ENCODE results near the gene CSNK1G2.

Gene CSNK1G2

DNA sequence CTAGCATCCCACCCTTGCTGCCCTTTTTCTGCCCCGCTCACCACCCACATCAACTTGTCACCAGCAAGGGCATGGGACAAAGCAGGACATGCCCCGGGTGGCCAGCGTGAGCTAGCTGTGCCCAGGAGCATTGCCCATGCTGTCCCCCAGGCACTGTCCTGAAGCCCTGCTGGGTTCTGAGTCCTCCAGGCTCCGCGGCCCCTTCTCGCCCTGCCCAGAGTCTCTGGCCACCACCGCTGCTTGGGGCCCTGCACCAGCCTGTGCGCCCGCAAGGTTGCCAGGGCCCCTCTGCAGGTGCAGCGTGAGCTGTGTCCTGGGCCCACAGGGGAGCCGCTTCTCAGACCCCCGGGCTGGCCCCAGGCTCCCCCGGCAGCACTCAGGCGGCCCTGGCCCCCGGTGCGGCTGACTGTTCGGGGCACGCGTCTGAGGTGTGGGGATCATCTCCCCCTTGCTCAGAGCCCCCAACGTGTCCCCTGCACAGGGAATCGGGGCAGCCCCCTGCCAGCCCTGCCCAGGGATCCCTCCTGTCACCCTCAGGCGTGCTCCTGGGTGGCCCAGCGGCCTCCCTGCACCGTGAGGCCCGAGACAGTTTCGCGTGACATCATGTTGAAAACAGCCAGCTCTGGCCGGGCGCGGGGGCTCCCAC lies 4.1 kb downstream of the CSNK1G2 start:
- no peak for DNase-seq

GRCh38 chr19:1945899-1946298 lies 4.9 kb downstream of the CSNK1G2 start:
- DNase-seq, result peak; percentile 6 to 31

GRCh38 chr19:1947651-1948209 lies 6.8 kb downstream of the CSNK1G2 start:
- DNase-seq, result peak; percentile 41 to 60

DNA sequence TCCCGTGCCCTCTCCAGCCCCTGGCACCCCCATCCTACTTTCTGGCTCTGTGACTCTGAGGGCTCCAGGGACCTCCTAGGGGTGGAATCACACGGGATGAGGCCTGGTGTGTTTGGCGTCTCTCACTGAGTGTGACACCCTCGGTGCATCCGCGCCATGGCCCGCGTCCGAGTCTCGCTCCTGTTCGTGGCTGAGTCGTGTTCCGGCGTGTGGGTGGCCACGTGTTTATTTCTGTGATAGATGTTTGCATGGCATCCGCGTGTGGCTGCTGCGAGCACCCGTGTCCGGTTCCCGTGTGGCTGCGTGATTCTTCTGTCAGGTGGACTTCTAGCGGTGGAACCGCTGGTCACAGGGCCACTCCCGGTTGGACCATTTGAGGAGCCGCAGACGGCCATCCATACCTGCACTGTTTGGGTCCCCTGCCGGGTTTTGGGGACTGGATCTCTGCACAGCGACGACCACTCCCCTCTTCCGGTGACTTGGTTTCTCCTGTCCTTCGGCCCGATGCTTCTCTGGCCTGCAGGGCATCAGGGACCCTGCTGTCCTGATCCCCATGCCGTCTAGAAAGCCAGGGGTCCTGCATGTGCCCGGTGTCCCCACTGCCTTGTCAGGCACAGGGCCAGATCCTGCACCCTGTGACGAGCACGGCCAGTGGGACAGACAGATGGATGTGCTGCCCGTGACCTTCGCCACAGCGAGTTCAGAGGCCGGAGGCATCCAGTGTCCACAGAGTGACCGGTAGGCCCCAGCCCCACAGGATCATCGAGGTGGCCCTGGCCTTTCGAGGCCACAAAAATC lies 8.5 kb downstream of the CSNK1G2 start:
- no peak for DNase-seq

DNA sequence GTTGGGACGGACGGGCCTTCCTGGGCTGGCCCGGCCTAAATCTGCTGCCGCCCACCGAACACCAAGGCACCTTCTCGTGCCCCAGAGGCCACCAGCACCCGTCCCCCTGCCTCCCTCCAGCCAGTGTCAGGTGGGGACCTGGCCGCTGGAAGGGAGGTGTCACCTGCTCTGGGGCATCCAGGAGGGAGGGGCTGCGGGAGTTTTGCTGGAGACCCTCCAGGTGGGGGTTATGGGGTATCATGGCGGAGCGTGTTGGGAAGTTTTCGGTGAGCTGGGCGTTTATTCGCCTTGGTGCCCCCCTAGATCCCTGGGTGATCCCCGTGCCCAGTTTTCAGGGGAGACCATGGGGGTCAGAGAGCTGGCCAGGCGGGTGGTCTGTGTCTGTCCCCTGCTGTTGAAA lies 9.7 kb downstream of the CSNK1G2 start:
- no peak for DNase-seq

DNA sequence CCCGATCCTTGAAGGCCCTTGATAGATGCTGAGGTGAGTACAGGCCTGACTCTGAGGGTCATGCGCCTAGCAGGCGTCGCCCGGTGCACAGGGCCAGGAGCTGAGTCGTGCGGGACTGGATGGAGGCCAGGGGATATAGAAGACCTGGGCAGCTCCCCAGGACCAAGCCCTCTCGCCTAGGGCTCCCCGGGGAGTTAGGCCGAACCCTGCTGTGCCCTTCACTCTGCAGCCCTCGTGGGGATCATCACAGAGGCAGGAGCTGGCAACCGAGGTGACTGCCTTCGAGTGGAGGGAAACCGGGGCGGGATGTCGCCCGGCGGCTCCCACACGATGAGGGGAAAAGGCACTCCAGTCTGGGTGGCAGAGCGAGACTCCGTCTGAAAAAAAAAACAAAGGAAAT lies 11.7 kb downstream of the CSNK1G2 start:
- DNase-seq, result no peak

DNA sequence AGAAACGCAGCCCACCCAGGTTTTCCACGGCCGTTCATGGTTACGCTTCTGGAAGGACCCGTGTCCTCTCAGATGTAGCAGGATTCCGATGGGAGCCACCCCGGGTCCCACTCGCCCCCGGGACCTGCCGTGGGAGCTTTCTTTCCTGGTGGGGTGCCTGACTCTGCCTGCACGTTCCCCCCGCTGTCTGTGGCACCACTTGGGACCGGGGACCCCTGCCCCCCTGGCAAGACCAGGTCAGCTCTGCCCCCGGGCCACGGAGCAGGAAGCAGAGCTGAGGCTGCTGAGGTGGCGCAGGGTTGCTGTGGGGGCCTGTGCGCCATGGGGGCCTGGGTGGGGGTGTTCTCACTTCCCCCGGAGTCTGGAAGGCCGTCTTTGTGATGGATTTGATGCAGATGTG lies 12.1 kb downstream of the CSNK1G2 start:
- no peak for DNase-seq

- DNase-seq, result no peak
These were observed 12.6 kb downstream of the CSNK1G2 start for GRCh38 chr19:1953441-1954094.

- DNase-seq, result no peak
These were observed 13.6 kb downstream of the CSNK1G2 start for GRCh38 chr19:1954532-1954933.

GRCh38 chr19:1955171-1956121 lies 14.5 kb downstream of the CSNK1G2 start:
- no peak for DNase-seq

GRCh38 chr19:1956122-1956494 lies 15.1 kb downstream of the CSNK1G2 start:
- DNase-seq, result no peak

DNA sequence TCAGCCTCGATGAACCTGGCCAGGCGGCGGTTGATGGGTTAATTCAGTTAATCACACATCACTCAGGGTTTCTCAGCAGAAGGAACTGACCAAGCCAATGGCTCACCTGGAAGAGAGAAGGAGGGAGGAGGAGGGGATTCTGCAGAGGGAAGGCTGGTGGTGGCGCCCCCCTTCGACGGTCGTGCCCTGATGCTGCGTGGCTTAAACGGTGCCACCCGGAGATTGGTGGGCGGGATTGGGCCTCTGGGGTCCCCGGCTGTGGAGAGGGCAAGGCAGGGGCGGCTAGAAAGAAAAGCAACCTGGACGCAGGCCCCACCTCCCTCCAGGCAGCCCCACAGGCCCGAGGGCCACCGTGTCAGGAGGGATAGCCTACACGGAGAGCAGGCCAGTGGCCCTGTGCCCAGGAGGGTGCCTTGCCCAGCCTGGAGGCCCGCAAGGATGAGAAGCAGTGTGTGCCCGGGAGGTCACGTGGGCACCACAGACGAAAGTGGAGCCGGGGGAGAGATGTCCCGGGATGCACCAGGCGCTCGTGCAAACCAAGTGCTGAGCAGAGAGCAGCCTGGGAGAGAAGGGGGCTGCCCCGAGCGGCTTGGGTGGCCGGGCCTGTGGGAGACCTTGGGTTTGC lies 16.0 kb downstream of the CSNK1G2 start:
- no peak for DNase-seq

- DNase-seq, result no peak
These were observed 16.7 kb downstream of the CSNK1G2 start for GRCh38 chr19:1957562-1958248.

- DNase-seq, result no peak
These were observed 19.1 kb downstream of the CSNK1G2 start for GRCh38 chr19:1959928-1960589.

- DNase-seq, result no peak
These were observed 20.3 kb downstream of the CSNK1G2 start for GRCh38 chr19:1961000-1961883.

DNA sequence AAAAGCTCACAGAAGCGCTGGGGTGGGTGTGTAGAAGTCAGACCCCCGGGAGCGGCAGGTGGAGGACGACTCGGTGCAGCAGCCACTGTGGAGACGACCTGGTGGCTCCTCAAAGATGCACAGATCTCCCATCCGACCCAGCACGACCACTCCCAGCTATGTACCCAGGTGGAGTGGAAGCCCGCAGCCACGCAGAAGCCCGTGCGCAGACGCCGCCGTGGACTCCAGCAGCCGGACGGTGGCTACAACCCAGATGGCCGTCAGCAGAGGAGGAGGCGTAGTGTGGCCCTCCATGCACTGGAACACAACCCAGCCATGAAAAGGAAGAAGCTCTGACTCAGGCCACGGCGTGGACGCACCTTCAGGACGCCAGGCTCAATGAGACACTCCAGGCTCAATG lies 21.7 kb downstream of the CSNK1G2 start:
- no peak for DNase-seq

DNA sequence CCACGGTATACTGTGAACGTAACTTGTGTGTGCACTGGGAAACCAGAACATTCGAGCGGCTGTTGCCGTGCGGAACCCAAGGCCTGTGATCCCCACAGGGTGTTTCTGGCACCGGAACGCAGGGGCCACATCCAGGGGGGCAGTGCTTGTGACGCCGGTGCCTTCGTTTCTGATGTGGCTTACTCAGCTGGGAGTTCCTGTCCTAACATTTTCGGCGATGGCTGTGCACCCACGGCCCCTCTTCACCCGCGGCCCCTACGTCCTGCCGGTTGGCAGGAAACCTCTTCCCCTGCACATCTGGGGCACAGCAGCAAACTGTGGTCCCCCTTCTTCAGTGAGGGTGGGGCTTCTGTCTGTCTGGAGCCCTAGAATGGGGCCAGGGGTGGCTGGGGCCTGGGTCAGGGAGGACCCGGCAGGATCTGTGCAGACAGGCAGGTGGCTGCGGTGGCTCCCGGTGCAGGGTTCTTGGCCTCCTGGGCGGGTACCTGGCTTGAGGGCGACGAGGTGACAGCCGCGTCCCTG lies 26.2 kb downstream of the CSNK1G2 start:
- no peak for DNase-seq

- DNase-seq, result no peak
These were observed 27.6 kb downstream of the CSNK1G2 start for GRCh38 chr19:1968279-1969175.
